HepG2 (cell line): ENCODE measurements around the gene SNAPC4. TPM values are rescaled to one million over a fixed set of nuclear protein-coding genes. Genes with fewer than 3 reads are reported as not detected.
A peak's percentile ranks its signal among the peaks of the same experiment; 100 is the strongest.

ENCODE experiments used
- FOXP1 ChIP-seq, 2 experiments: fragments of 450-650 bp in 1 of 2; IDR thresholded peaks; 2 replicates each; pipeline ENCODE4 v1.6.1; 2017 to 2018; ENCODE audit warnings: antibody characterized with exemption in 1 of 2
- NFKBIZ ChIP-seq: IDR thresholded peaks from 2 replicates; pipeline ENCODE4 v1.6.1; 2018; ENCODE audit warnings: missing genetic modification reagents, missing compliant biosample characterization
- RXRA ChIP-seq: sonication (generic); formaldehyde crosslinking; IDR thresholded peaks from 2 replicates; pipeline ENCODE4 v1.5.1; 2020; ENCODE audit warnings: missing genetic modification reagents
- TBX2 ChIP-seq: sonication (generic); formaldehyde crosslinking; IDR thresholded peaks from 2 replicates; pipeline ENCODE4 v1.5.0; 2020; ENCODE audit warnings: missing genetic modification reagents, mild to moderate bottlenecking, borderline replicate concordance
- ZBTB40 ChIP-seq, 2 experiments: fragments of 450-650 bp in 1 of 2; sonication (generic) in 1 of 2; formaldehyde crosslinking in 1 of 2; IDR thresholded peaks; 2 replicates each; pipeline versions ENCODE4 v1.6.1 to v1.8.0; 2016 to 2022; ENCODE audit warnings: antibody characterized with exemption in 1 of 2, mild to moderate bottlenecking in 1 of 2, missing genetic modification reagents in 1 of 2
- ZNF251 ChIP-seq: sonication (generic); formaldehyde crosslinking; IDR thresholded peaks from 2 replicates; pipeline ENCODE4 v1.9.0; 2021; ENCODE audit warnings: mild to moderate bottlenecking, missing genetic modification reagents
- ZNF280B ChIP-seq: sonication (generic); formaldehyde crosslinking; IDR thresholded peaks from 2 replicates; pipeline ENCODE4 v1.5.0; 2020; ENCODE audit warnings: missing genetic modification reagents, mild to moderate bottlenecking, borderline replicate concordance
- ZNF556 ChIP-seq: sonication (generic); formaldehyde crosslinking; IDR thresholded peaks from 2 replicates; pipeline ENCODE4 v1.4.0; 2020; ENCODE audit warnings: mild to moderate bottlenecking, missing genetic modification reagents, borderline replicate concordance
- polyA plus RNA-seq, 8 experiments: library from polyadenylated mRNA; depleted of rRNA in 3 of 8; stranded (reverse) in 7 of 8; unstranded in 1 of 8; fragments of >200 nt; fragmentation: Illumina TruSeq in 4 of 8; extraction: Trizol in 4 of 8; gene quantifications; 2 replicates each; pipeline versions ENCODE4 v1.2.1 to v1.2.3, GENCODE V29; 2011 to 2016; ENCODE audit warnings: low read depth in 4 of 8, missing spikeins in 1 of 8, mixed read lengths in 1 of 8; ENCODE audit not compliant: insufficient read depth in 1 of 8
- total RNA-seq, 5 experiments: library from RNA; depleted of rRNA; stranded (reverse); fragments of >200 nt; fragmentation: Illumina TruSeq; extraction: Trizol; gene quantifications; 2 replicates each; pipeline ENCODE4 v1.2.3, GENCODE V29; 2016; ENCODE audit warnings: low read depth in 1 of 5

The SNAPC4 gene
- total and polyA plus RNA-seq, 2 of the 13 experiments (the other 11 are each of a cell fraction or from before 2014, with no cell fraction given) = 2.0 to 6.0 TPM

GRCh38 chr9:136399176-136400037, 563 bp downstream of the SNAPC4 start (continued):
- TF ChIP-seq RXRA (CRISPR knock-in tag) (peak; percentile 55; the same call in 1 of the 2 replicates), ZBTB40 (IDR thresholded peaks at IDR 0.05) (no peak), ZBTB40 (CRISPR knock-in tag; IDR thresholded peaks at IDR 0.05) (no peak), NFKBIZ (CRISPR knock-in tag) (no peak), FOXP1 (IDR thresholded peaks at IDR 0.05) (no peak), FOXP1 (CRISPR knock-in tag; IDR thresholded peaks at IDR 0.05) (no peak), ZNF280B (CRISPR knock-in tag) (0 out of 2 replicates have a peak, but pooled peaks have one; percentile 19), TBX2 (CRISPR knock-in tag) (0 out of 2 replicates have a peak, but pooled peaks have one; percentile 23), ZNF556 (CRISPR knock-in tag) (0 out of 2 replicates have a peak, but pooled peaks have one; percentile 19), ZNF251 (CRISPR knock-in tag) (no peak)
- TF ChIP-seq, all 625 proteins: peak for 31
